Adrenal gland (tissue), 12 donors: ENCODE results near the gene UBAC2. TPM values are rescaled to one million over a fixed set of nuclear protein-coding genes. Genes with fewer than 3 reads are reported as not detected.
A peak's percentile ranks its signal among the peaks of the same experiment; 100 is the strongest.

ENCODE experiments used
- DNase-seq, 7 donors: peaks; one replicate each; pipeline ENCODE4 v3.0.0-alpha.2; 2019 to 2020
- H3K27ac ChIP-seq, 5 donors: fragments of 200-600 bp; sonication (generic) in 4 of 5; 1 replicate in 3 of 5; 2 replicates in 2 of 5; pipeline versions ENCODE4 v1.5.1 to v1.8.0; 2016 to 2020; ENCODE audit warnings: mild to moderate bottlenecking in 1 of 5
- H3K27me3 ChIP-seq: fragments of 200-600 bp; 2 replicates; pipeline ENCODE4 v1.8.0; 2021
- H3K36me3 ChIP-seq, 2 donors: fragments of 200-600 bp; replicated peaks in 1 of 2; 1 replicate in 1 of 2; 2 replicates in 1 of 2; pipeline versions ENCODE4 v1.5.1 to v1.8.0; 2018 to 2022
- H3K4me1 ChIP-seq, 2 donors: fragments of 200-600 bp; replicated peaks in 1 of 2; 1 replicate in 1 of 2; 2 replicates in 1 of 2; pipeline versions ENCODE4 v1.5.1 to v1.8.0; 2018 to 2021
- H3K4me3 ChIP-seq, 4 donors: fragments of 200-600 bp; sonication (generic) in 3 of 4; one replicate each; pipeline ENCODE4 v1.5.1; 2016 to 2018
- H3K9me3 ChIP-seq, 3 donors: fragments of 200-600 bp; sonication (generic) in 1 of 3; replicated peaks in 1 of 3; 1 replicate in 2 of 3; 2 replicates in 1 of 3; pipeline versions ENCODE4 v1.5.1 to v1.8.0; 2016 to 2021
- POLR2A ChIP-seq, 2 donors: fragments of 450-650 bp; IDR thresholded peaks; one replicate each; pipeline ENCODE4 v1.6.1; 2017; ENCODE audit warnings: antibody characterized with exemption in 2 of 2, mild to moderate bottlenecking in 2 of 2, moderate library complexity in 1 of 2
- WGBS, 4 donors: extraction: QIAGEN DNeasy Blood & Tissue Kit in 2 of 4; methylation state at CpG; one replicate each; pipeline versions ENCODE4 v1.1.5 to v1.1.7; 2013 to 2017; 5-methylcytosine and 5-hydroxymethylcytosine counted together
- intact Hi-C, 2 donors: fragments of 100-400 bp; cut with DNase I; formaldehyde crosslinking; loops; one replicate each; pipeline versions ENCODE4 v1.14.1 to v1.15.0; 2022 to 2023
- polyA plus RNA-seq, 3 donors: library from polyadenylated mRNA; stranded (reverse); fragments of 200-250 nt in 2 of 3; fragments of 350-450 nt in 1 of 3; fragmentation: Illumina TruSeq in 1 of 3; extraction: RNeasy Lipid Tissue Mini Kit (QIAGEN cat#74804) in 1 of 3; gene quantifications; one replicate each; pipeline ENCODE4 v1.2.3, GENCODE V29; 2013 to 2014
- total RNA-seq, 9 donors: library from RNA; depleted of rRNA in 4 of 9; stranded (reverse); fragments of >200 nt in 4 of 9; fragments of 120-200 nt in 1 of 9; fragmentation: NEBNext Ultra II Directional in 1 of 9; extraction: Animal tissue kit (Norgen Biotek cat#: 25700) in 1 of 9; gene quantifications; one replicate each; pipeline versions ENCODE4 v1.1.0 to v1.2.4, GENCODE V29; 2013 to 2023
- TF ChIP-seq, protein P1 (sequence below), 6 experiments: fragments of 450-650 bp in 4 of 6; fragments of 200-600 bp in 2 of 6; sonication (generic) in 1 of 6; IDR thresholded peaks; 1 replicate in 5 of 6; 2 replicates in 1 of 6; pipeline versions ENCODE4 v1.5.1 to v1.8.0; 2016 to 2021; ENCODE audit warnings: antibody characterized with exemption in 6 of 6, mild to moderate bottlenecking in 2 of 6, moderate library complexity in 1 of 6
- donor health status: healthy with polysubstance abuse.
- donor health status: Bipolar disorder and iron deficiency.
- donor health status: DM: yes; HTN: yes; CAD: no.
- donor health status: DM: no; HTN: no; CAD: no.
- donor health status: DM: no; HTN: no; CAD: no.
- donor health status: DM: yes; HTN: yes; CAD: no.

Gene UBAC2
- total and polyA plus RNA-seq, 12 donors: 46.3 to 67.8 (median 53.5) TPM

DNA sequence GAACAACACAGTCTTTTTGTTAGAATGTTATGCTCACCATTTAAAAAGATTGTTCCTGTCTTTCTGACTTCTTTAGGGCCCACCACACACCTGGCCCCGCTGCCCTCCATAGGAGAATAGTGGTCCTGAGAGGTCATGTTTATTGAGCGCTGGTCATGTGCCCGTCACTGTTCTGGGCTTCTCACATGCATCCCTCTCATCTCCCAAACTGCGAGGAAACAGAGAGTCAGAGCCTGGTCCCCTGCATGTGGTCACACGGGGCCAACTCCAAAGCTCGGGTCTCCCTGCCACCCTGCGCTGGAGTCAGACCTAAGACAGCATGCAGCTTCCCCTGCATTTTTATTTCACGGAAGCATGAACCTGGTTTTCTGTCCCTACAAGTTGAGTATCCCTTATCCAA, 177.0 kb downstream of the UBAC2 start:
- no peak overlapping the region for H3K27ac ChIP-seq
- no peak for DNase-seq
- no peaks in the 10 kb centered on the region for H3K36me3 ChIP-seq
- H3K9me3 ChIP-seq: no peaks in the 10 kb centered on the region
- intact Hi-C loops: no loop called here
- 93 to 99% (median 97%) methylated on average over 8 of the region's 8 CpGs for WGBS, 4 donors
- H3K4me3 ChIP-seq: no peak overlapping the region
- no peaks in the 10 kb centered on the region for H3K4me1 ChIP-seq
- TF ChIP-seq POLR2A (IDR thresholded peaks at IDR 0.05): no peak
- TF ChIP-seq, protein P1, sequence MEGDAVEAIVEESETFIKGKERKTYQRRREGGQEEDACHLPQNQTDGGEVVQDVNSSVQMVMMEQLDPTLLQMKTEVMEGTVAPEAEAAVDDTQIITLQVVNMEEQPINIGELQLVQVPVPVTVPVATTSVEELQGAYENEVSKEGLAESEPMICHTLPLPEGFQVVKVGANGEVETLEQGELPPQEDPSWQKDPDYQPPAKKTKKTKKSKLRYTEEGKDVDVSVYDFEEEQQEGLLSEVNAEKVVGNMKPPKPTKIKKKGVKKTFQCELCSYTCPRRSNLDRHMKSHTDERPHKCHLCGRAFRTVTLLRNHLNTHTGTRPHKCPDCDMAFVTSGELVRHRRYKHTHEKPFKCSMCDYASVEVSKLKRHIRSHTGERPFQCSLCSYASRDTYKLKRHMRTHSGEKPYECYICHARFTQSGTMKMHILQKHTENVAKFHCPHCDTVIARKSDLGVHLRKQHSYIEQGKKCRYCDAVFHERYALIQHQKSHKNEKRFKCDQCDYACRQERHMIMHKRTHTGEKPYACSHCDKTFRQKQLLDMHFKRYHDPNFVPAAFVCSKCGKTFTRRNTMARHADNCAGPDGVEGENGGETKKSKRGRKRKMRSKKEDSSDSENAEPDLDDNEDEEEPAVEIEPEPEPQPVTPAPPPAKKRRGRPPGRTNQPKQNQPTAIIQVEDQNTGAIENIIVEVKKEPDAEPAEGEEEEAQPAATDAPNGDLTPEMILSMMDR (IDR thresholded peaks at IDR 0.05): no peak
- no peaks in the 10 kb centered on the region for H3K27me3 ChIP-seq

DNA sequence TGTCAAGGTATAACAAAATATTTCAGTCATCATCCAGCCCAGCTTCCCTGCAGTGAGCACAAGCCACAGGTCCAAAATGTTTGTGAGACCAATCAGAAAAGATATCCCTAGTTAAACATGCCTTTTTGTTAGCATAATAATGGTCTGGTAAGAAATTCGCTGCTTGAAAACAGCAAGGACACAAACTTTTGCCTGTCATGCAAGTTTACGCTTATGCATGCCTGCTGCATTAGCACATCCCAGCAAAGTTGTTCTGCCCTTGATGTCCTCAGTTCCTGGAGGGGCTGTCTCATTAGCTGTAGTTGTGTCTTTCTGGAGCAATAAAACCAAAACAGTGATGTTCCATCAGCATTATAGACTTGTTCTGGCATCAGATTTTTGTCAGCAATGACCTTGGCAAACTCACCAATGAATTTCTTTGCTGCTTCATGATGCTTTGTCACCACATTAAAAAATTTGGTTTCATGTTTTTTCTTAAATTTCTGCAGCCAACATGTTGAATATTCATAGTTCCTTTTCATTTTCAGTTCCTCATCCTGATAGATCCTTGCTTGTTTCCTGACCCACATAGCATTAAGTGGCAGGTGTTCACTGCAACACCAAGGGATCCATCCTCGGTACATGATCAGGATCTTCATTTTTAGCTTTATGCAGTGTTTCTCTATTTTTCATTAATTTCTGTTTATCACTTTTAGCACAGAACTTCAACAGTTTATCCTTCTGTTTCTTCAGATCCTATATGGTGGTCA, 178.5 kb downstream of the UBAC2 start:
- Histone ChIP-seq H3K36me3 (no peaks in the 10 kb centered on the region), H3K4me1 (no peaks in the 10 kb centered on the region), H3K27ac (no peak overlapping the region), H3K4me3 (no peak overlapping the region), H3K27me3 (no peaks in the 10 kb centered on the region), H3K9me3 (no peaks in the 10 kb centered on the region)
- peak in 1 of 7 donors; percentile 5 for DNase-seq
- intact Hi-C loops: no loop called here
- WGBS, 4 donors: 86 to 91% (median 88%) methylated on average over 3 of the region's 3 CpGs
- TF ChIP-seq, protein P1 (IDR thresholded peaks at IDR 0.05): no peak
- no peak for TF ChIP-seq POLR2A (IDR thresholded peaks at IDR 0.05)

DNA sequence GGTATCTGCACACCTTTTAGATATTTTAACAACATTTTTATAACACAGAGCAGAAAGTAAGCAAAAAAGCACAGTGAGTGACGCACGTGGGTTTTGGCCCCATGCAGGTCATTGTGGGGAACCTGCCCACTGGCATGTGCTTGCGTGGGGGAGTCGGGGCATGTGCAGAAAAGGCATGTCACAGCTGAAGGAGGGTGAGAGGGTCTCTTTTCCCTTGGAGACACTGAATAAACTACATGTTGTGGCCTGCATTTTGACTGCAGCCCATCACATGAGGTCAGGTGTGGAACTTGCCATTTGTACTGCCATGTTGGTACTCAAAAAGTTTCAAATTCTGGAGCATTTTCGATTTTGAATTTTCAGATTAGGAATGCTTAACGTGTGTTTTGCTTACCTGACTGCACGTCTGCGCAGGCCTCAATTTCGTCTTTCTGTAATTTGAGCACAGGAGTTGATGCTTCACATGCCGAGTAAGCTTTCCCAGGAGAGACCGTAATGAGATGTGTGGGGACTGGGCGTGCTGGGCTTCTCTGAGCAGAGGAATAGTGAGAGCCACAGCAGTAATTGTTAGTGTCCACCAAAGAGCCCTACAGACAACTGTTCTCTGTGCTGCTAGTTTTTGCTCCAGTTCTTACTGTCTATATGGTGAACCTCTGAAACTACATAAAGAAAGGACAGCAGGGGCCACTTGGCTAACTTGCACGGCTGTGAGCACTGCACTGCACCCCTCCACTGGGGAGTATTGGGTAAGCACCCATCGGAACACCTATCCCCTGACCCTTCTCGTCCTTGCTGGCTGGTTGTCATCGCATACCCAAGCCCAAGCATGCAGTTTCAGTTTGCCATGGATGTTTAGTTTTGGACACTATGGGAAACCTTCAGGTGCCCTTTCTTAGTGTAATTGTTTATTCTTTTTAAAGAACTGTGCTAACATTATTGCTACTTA, 179.5 kb downstream of the UBAC2 start:
- no peaks in the 10 kb centered on the region for H3K27me3 ChIP-seq
- H3K4me3 ChIP-seq: no peak overlapping the region
- no peaks in the 10 kb centered on the region for H3K4me1 ChIP-seq
- no peaks in the 10 kb centered on the region for H3K9me3 ChIP-seq
- WGBS, 4 donors: 93 to 94% (median 94%) methylated on average over 16 of the region's 16 CpGs
- DNase-seq: peak in 1 of 7 donors; percentile 36
- intact Hi-C loops: loop anchor here in 1 of 2 donors (10.0 kb wide), 1 partner anchor 55 kb away; no protein-coding TSS in a partner anchor
- H3K27ac ChIP-seq: no peak overlapping the region
- no peak for TF ChIP-seq POLR2A (IDR thresholded peaks at IDR 0.05)
- TF ChIP-seq, protein P1 (IDR thresholded peaks at IDR 0.05): no peak
- H3K36me3 ChIP-seq: peaks cover 0 to under 1% of the 10 kb centered on the region in 2 donors
